IPS-18c (cell line): Measurements from ENCODE around the gene ZNF532.
"Not testable (repeated sequence)": the region's sequence is repeated elsewhere in the genome, so short reads cannot be mapped to it uniquely, and the experiment has no call there.

Experiments used
- H3K4me3 ChIP-seq: 2 replicates; pipeline ENCODE4 v1.7.0; 2013; ENCODE audit warnings: low read depth, mild to moderate bottlenecking, low read length, moderate library complexity; ENCODE audit not compliant: insufficient read depth
- H3K9me3 ChIP-seq: one replicate; pipeline ENCODE4 v1.6.1; 2013; ENCODE audit warnings: mild to moderate bottlenecking, low read length, moderate library complexity; ENCODE audit not compliant: control insufficient read depth, insufficient read depth

Gene ZNF532

GRCh38 chr18:59021500-59021899, 156.8 kb downstream of the ZNF532 start:
- Histone ChIP-seq H3K4me3 (no peak overlapping the region), H3K9me3 (no peaks in the 10 kb centered on the region)

GRCh38 chr18:59022167-59022945, 157.7 kb downstream of the ZNF532 start:
- no peak overlapping the region for H3K4me3 ChIP-seq

GRCh38 chr18:59024829-59025228, 160.2 kb downstream of the ZNF532 start:
- Histone ChIP-seq H3K4me3 (no peak overlapping the region), H3K9me3 (no peaks in the 10 kb centered on the region)

More at GRCh38 chr18:59022167-59022945, 157.7 kb downstream of the ZNF532 start:
- no peaks in the 10 kb centered on the region for H3K9me3 ChIP-seq

GRCh38 chr18:59025532-59025931, 160.9 kb downstream of the ZNF532 start:
- H3K4me3 ChIP-seq, H3K9me3 ChIP-seq: not testable (repeated sequence)

- no peak overlapping the region for H3K4me3 ChIP-seq
- no peaks in the 10 kb centered on the region for H3K9me3 ChIP-seq
Observed at GRCh38 chr18:59026364-59026763, 161.7 kb downstream of the ZNF532 start.

- no peak overlapping the region for H3K4me3 ChIP-seq
- H3K9me3 ChIP-seq = no peaks in the 10 kb centered on the region
Observed at GRCh38 chr18:59026831-59027410, 162.2 kb downstream of the ZNF532 start.

GRCh38 chr18:59029663-59030429, 165.2 kb downstream of the ZNF532 start:
- H3K4me3 ChIP-seq = no peak overlapping the region

GRCh38 chr18:59032308-59032707, 167.6 kb downstream of the ZNF532 start:
- no peaks in the 10 kb centered on the region for H3K9me3 ChIP-seq
- no peak overlapping the region for H3K4me3 ChIP-seq

More at GRCh38 chr18:59029663-59030429, 165.2 kb downstream of the ZNF532 start:
- no peaks in the 10 kb centered on the region for H3K9me3 ChIP-seq

- no peak overlapping the region for H3K4me3 ChIP-seq
Observed at GRCh38 chr18:59033359-59033758, 168.7 kb downstream of the ZNF532 start.

GRCh38 chr18:59033974-59034373, 169.3 kb downstream of the ZNF532 start:
- H3K4me3 ChIP-seq = no peak overlapping the region
- no peaks in the 10 kb centered on the region for H3K9me3 ChIP-seq

More at GRCh38 chr18:59033359-59033758, 168.7 kb downstream of the ZNF532 start:
- H3K9me3 ChIP-seq = no peaks in the 10 kb centered on the region

- Histone ChIP-seq H3K4me3 (no peak overlapping the region), H3K9me3 (no peaks in the 10 kb centered on the region)
Observed at GRCh38 chr18:59035591-59035990, 170.9 kb downstream of the ZNF532 start.
